A549 (cell line): ENCODE data around the gene DYSF.

ENCODE experiments used
- EP300 ChIP-seq, 2 experiments: fragments of >200 bp; sonication (Bioruptor Twin); formaldehyde crosslinking; IDR thresholded peaks; 2 replicates in 1 of 2; 3 replicates in 1 of 2; pipeline ENCODE4 v1.6.1; 2016 to 2017
- FOSL2 ChIP-seq, 2 experiments: fragments of 450-650 bp in 1 of 2; fragments of >200 bp in 1 of 2; sonication (Bioruptor Twin) in 1 of 2; formaldehyde crosslinking; IDR thresholded peaks; 2 replicates each; pipeline versions ENCODE4 v1.5.0 to v1.6.1; 2016 to 2020; ENCODE audit warnings: mild to moderate bottlenecking in 1 of 2, moderate library complexity in 1 of 2
- NR3C1 ChIP-seq: fragments of >200 bp; sonication (Bioruptor Twin); formaldehyde crosslinking; IDR thresholded peaks from 3 replicates; pipeline ENCODE4 v1.6.1; 2017
- TF ChIP-seq, protein P1 (sequence below): IDR thresholded peaks from 2 replicates; pipeline ENCODE4 v1.6.1; 2012
- TF ChIP-seq, protein P2 (sequence below): fragments of 450-650 bp; IDR thresholded peaks from 2 replicates; pipeline ENCODE4 v1.6.1; 2014; ENCODE audit warnings: antibody characterized with exemption

DNA sequence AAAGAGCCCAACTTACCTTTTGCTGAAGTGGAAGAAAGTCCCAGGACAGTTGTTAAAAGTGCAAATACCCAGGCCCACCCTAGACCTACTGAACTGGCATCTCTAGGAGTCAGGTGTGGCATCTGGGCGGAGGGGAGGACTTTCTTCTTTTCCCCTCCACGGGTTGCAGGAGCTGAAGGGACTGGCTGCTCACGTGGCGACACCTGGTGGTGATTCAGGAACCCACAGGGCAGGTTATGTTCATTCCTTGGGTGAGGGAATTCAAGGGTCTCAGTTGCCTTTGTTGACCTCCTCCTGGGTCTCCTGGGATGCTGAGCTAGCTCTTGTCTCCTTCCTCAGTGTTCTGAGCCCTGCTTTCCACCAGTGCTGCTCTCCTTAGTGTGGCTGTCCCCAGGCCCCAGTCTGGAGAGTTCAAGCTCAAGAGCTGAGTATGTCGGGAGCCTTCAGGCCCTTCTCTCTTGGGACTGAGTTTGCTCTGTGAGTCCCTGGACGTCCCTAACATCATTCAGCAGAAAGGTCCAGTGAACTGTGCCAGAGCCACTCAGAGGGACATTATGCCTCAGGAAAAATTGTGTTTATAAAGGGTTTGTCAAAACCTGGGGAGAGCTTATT lies 56.9 kb downstream of the DYSF start:
- TF ChIP-seq FOSL2 (IDR thresholded peaks at IDR 0.05) (no peak), FOSL2 (CRISPR knock-in tag; IDR thresholded peaks at IDR 0.05) (no peak), EP300 (IDR thresholded peaks at IDR 0.05) (no peak), NR3C1 (no peak)
- TF ChIP-seq, protein P1, sequence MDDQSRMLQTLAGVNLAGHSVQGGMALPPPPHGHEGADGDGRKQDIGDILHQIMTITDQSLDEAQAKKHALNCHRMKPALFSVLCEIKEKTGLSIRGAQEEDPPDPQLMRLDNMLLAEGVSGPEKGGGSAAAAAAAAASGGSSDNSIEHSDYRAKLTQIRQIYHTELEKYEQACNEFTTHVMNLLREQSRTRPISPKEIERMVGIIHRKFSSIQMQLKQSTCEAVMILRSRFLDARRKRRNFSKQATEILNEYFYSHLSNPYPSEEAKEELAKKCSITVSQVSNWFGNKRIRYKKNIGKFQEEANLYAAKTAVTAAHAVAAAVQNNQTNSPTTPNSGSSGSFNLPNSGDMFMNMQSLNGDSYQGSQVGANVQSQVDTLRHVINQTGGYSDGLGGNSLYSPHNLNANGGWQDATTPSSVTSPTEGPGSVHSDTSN, result no peak
- TF ChIP-seq, protein P2, sequence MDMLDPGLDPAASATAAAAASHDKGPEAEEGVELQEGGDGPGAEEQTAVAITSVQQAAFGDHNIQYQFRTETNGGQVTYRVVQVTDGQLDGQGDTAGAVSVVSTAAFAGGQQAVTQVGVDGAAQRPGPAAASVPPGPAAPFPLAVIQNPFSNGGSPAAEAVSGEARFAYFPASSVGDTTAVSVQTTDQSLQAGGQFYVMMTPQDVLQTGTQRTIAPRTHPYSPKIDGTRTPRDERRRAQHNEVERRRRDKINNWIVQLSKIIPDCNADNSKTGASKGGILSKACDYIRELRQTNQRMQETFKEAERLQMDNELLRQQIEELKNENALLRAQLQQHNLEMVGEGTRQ, result no peak
